HL-60 (cell line): Measurements from ENCODE around the gene KIFC3.
"Not testable (repeated sequence)": the region's sequence is repeated elsewhere in the genome, so short reads cannot be mapped to it uniquely, and the experiment has no call there.

Experiments used
- DNase-seq, 2 experiments: peaks; one replicate each; pipeline ENCODE4 v3.0.0-alpha.2; 2010 to 2020; ENCODE audit warnings: low read depth in 1 of 2, low spot score in 1 of 2
- H3K27ac ChIP-seq: fragments of 250-450 bp; sonication (Bioruptor Pico); replicated peaks from 2 replicates; pipeline ENCODE4 v1.5.1; 2020; ENCODE audit warnings: mild to moderate bottlenecking, moderate library complexity
- H3K27me3 ChIP-seq: fragments of 250-450 bp; sonication (Bioruptor Pico); 2 replicates; pipeline ENCODE4 v1.5.1; 2021; ENCODE audit warnings: mild to moderate bottlenecking, moderate library complexity; ENCODE audit not compliant: insufficient read depth, poor library complexity, severe bottlenecking
- H3K4me3 ChIP-seq: replicated peaks from 2 replicates; pipeline ENCODE4 v1.5.1; 2011; ENCODE audit warnings: mild to moderate bottlenecking, control low read depth, low read length; ENCODE audit not compliant: insufficient read depth
- CTCF ChIP-seq: IDR thresholded peaks from one replicate; pipeline ENCODE4 v1.5.1; 2011; ENCODE audit warnings: low read length, control low read depth, inconsistent platforms; ENCODE audit not compliant: insufficient read depth
- GABPA ChIP-seq: IDR thresholded peaks from 2 replicates; pipeline ENCODE4 v1.6.1; 2012; ENCODE audit warnings: low read depth
- POLR2AphosphoS5 ChIP-seq: IDR thresholded peaks from 2 replicates; pipeline ENCODE4 v1.6.1; 2012; ENCODE audit warnings: low read depth
- SPI1 ChIP-seq: IDR thresholded peaks from 2 replicates; pipeline ENCODE4 v1.6.1; 2012; ENCODE audit warnings: low read depth, mild to moderate bottlenecking, borderline replicate concordance
- TF ChIP-seq, protein P1 (sequence below): IDR thresholded peaks from 2 replicates; pipeline ENCODE4 v1.6.1; 2012; ENCODE audit warnings: low read depth; ENCODE audit not compliant: insufficient replicate concordance

The KIFC3 gene

GRCh38 chr16:57783116-57783515, 19.2 kb downstream of the KIFC3 start:
- no peak overlapping the region for H3K4me3 ChIP-seq
- DNase-seq: no peak
- no peak for TF ChIP-seq GABPA
- TF ChIP-seq, protein P1, sequence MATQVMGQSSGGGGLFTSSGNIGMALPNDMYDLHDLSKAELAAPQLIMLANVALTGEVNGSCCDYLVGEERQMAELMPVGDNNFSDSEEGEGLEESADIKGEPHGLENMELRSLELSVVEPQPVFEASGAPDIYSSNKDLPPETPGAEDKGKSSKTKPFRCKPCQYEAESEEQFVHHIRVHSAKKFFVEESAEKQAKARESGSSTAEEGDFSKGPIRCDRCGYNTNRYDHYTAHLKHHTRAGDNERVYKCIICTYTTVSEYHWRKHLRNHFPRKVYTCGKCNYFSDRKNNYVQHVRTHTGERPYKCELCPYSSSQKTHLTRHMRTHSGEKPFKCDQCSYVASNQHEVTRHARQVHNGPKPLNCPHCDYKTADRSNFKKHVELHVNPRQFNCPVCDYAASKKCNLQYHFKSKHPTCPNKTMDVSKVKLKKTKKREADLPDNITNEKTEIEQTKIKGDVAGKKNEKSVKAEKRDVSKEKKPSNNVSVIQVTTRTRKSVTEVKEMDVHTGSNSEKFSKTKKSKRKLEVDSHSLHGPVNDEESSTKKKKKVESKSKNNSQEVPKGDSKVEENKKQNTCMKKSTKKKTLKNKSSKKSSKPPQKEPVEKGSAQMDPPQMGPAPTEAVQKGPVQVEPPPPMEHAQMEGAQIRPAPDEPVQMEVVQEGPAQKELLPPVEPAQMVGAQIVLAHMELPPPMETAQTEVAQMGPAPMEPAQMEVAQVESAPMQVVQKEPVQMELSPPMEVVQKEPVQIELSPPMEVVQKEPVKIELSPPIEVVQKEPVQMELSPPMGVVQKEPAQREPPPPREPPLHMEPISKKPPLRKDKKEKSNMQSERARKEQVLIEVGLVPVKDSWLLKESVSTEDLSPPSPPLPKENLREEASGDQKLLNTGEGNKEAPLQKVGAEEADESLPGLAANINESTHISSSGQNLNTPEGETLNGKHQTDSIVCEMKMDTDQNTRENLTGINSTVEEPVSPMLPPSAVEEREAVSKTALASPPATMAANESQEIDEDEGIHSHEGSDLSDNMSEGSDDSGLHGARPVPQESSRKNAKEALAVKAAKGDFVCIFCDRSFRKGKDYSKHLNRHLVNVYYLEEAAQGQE: no peak
- no peak for TF ChIP-seq CTCF
- no peak for TF ChIP-seq POLR2AphosphoS5
- no peak for TF ChIP-seq SPI1
- no peak overlapping the region for H3K27ac ChIP-seq
- no peaks in the 10 kb centered on the region for H3K27me3 ChIP-seq

- not testable (repeated sequence) for DNase-seq, H3K27me3 ChIP-seq, H3K4me3 ChIP-seq, H3K27ac ChIP-seq
Observed at GRCh38 chr16:57782607-57783055, 19.7 kb downstream of the KIFC3 start.

GRCh38 chr16:57781741-57782606, 20.3 kb downstream of the KIFC3 start:
- no peaks in the 10 kb centered on the region for H3K27me3 ChIP-seq
- H3K4me3 ChIP-seq: no peak overlapping the region
- TF ChIP-seq GABPA: no peak
- TF ChIP-seq, protein P1: no peak
- TF ChIP-seq SPI1: peak; percentile 58
- no peak for TF ChIP-seq POLR2AphosphoS5
- no peak for TF ChIP-seq CTCF
- DNase-seq: no peak
- no peak overlapping the region for H3K27ac ChIP-seq

- TF ChIP-seq, protein P1: no peak
- no peaks in the 10 kb centered on the region for H3K27me3 ChIP-seq
- no peak overlapping the region for H3K4me3 ChIP-seq
- H3K27ac ChIP-seq: no peak overlapping the region
- no peak for DNase-seq
Observed at GRCh38 chr16:57781349-57781740, 20.9 kb downstream of the KIFC3 start.

GRCh38 chr16:57779836-57780235, 22.5 kb downstream of the KIFC3 start:
- not testable (repeated sequence) for H3K27ac ChIP-seq, H3K4me3 ChIP-seq, DNase-seq, H3K27me3 ChIP-seq
